Neural cell (in vitro differentiated cells): ENCODE results near the gene PCDHGA8.

ENCODE experiments used
- CTCF ChIP-seq: fragments of 450-650 bp; IDR thresholded peaks from 2 replicates; pipeline ENCODE4 v1.5.1; 2014; ENCODE audit warnings: antibody characterized with exemption, mild to moderate bottlenecking, moderate library complexity; ENCODE audit not compliant: poor library complexity, severe bottlenecking
- MXI1 ChIP-seq: fragments of 450-650 bp; conservative IDR thresholded peaks from 2 replicates; pipeline ENCODE4 v1.6.1; 2014; ENCODE audit warnings: antibody characterized with exemption, mild to moderate bottlenecking; ENCODE audit not compliant: poor library complexity, severe bottlenecking
- RAD21 ChIP-seq: fragments of 450-650 bp; conservative IDR thresholded peaks from 2 replicates; pipeline ENCODE4 v1.6.1; 2014; ENCODE audit warnings: antibody characterized with exemption, mild to moderate bottlenecking, moderate library complexity
- TAF1 ChIP-seq: IDR thresholded peaks from 2 replicates; pipeline ENCODE4 v1.6.1; 2012; ENCODE audit warnings: low read depth

GRCh38 chr5:141355641-141356040 lies 36.8 kb upstream of the PCDHGA8 start:
- TF ChIP-seq RAD21 (no peak), CTCF (no peak), TAF1 (no peak), MXI1 (no peak)
